B cell (primary cell): ENCODE results near the gene IFT20. TPM values are rescaled to one million over a fixed set of nuclear protein-coding genes. Genes with fewer than 3 reads are reported as not detected.

Experiments
- ATAC-seq: fragments of 200-7000 bp; cut with Tn5 transposase; one replicate; pipeline ENCODE4 v1.10.0; 2021; ENCODE audit warnings: low read depth, mild to moderate bottlenecking, moderate number of reproducible peaks, moderate library complexity
- CTCF ChIA-PET: fragments of 350-600 bp; sonication (Branson Sonifier 250); formaldehyde crosslinking; loops from one replicate; lab custom pipeline; 2021; ENCODE audit warnings: antibody characterized with exemption, inconsistent platforms; lab: Charles Lee
- POLR2A ChIA-PET: fragments of 350-600 bp; sonication (Branson Sonifier 250); formaldehyde crosslinking; loops from one replicate; lab custom pipeline; 2021; ENCODE audit warnings: antibody characterized with exemption; lab: Charles Lee
- DNase-seq: peaks from one replicate; pipeline ENCODE4 v3.0.0; 2013
- H2AFZ ChIP-seq: 2 replicates; pipeline ENCODE4 v1.6.1; 2012; ENCODE audit warnings: mild to moderate bottlenecking, low read depth, low read length; ENCODE audit not compliant: insufficient read depth, poor library complexity, severe bottlenecking
- H3K27ac ChIP-seq, 2 donors: 1 replicate in 1 of 2; 2 replicates in 1 of 2; pipeline ENCODE4 v1.5.1; 2012 to 2013; ENCODE audit warnings: low read length in 2 of 2, mild to moderate bottlenecking in 2 of 2, moderate library complexity in 1 of 2
- H3K27me3 ChIP-seq, 4 experiments: fragments of 200-600 bp in 1 of 4; sonication (generic) in 1 of 4; replicated peaks in 1 of 4; 1 replicate in 2 of 4; 2 replicates in 2 of 4; pipeline versions ENCODE4 v1.6.1 to v1.7.0; 2013 to 2016; ENCODE audit warnings: low read length in 3 of 4, mild to moderate bottlenecking in 2 of 4, mixed read lengths in 1 of 4, moderate library complexity in 1 of 4; ENCODE audit not compliant: insufficient read depth in 4 of 4, control insufficient read depth in 3 of 4; ENCODE audit errors: control extremely low read depth in 1 of 4
- H3K36me3 ChIP-seq, 2 experiments: replicated peaks in 1 of 2; 1 replicate in 1 of 2; 2 replicates in 1 of 2; pipeline versions ENCODE4 v1.6.1 to v1.7.1; 2013; ENCODE audit warnings: low read length in 1 of 2; ENCODE audit not compliant: insufficient read depth in 2 of 2, control insufficient read depth in 1 of 2; ENCODE audit errors: control extremely low read depth in 1 of 2, extremely low read depth in 1 of 2
- H3K4me1 ChIP-seq, 2 donors: fragments of 200-600 bp in 1 of 2; sonication (generic) in 1 of 2; 1 replicate in 1 of 2; 2 replicates in 1 of 2; pipeline versions ENCODE4 v1.5.1 to v1.6.1; 2013 to 2017; ENCODE audit warnings: low read length in 2 of 2; ENCODE audit not compliant: control insufficient read depth in 2 of 2, insufficient read depth in 2 of 2
- H3K4me2 ChIP-seq: replicated peaks from 2 replicates; pipeline ENCODE3; 2012; ENCODE audit warnings: mild to moderate bottlenecking, low read depth, low read length; ENCODE audit not compliant: poor library complexity, severe bottlenecking
- H3K4me3 ChIP-seq, 5 experiments: fragments of 200-600 bp in 1 of 5; sonication (generic) in 1 of 5; 1 replicate in 3 of 5; 2 replicates in 2 of 5; pipeline versions ENCODE4 v1.5.1 to v1.7.0; 2011 to 2016; ENCODE audit warnings: low read length in 4 of 5, mild to moderate bottlenecking in 4 of 5, low read depth in 2 of 5, control low read depth in 1 of 5, moderate library complexity in 1 of 5; ENCODE audit not compliant: insufficient read depth in 1 of 5; ENCODE audit errors: control extremely low read depth in 1 of 5, extremely low read depth in 1 of 5
- H3K79me2 ChIP-seq: fragments of 200-600 bp; sonication (generic); one replicate; pipeline ENCODE4 v1.6.0; 2016; ENCODE audit warnings: low read length; ENCODE audit not compliant: control insufficient read depth, insufficient read depth
- H3K9ac ChIP-seq: fragments of 200-600 bp; sonication (generic); 2 replicates; pipeline ENCODE4 v1.6.1; 2017; ENCODE audit warnings: mild to moderate bottlenecking, low read length, moderate library complexity
- H3K9me3 ChIP-seq, 3 donors: one replicate each; pipeline versions ENCODE4 v1.6.1 to v1.7.1; 2013; ENCODE audit warnings: low read length in 2 of 3; ENCODE audit not compliant: control insufficient read depth in 2 of 3, insufficient read depth in 1 of 3; ENCODE audit errors: control extremely low read depth in 1 of 3
- H4K20me1 ChIP-seq: 2 replicates; pipeline ENCODE4 v1.6.0; 2012; ENCODE audit warnings: mild to moderate bottlenecking, low read length; ENCODE audit not compliant: insufficient read depth, control insufficient read depth, poor library complexity, severe bottlenecking
- H3K27ac Mint-ChIP-seq: one replicate; pipeline ENCODE4 v1.8.0; 2021; ENCODE audit warnings: mixed read lengths
- H3K27me3 Mint-ChIP-seq: one replicate; pipeline ENCODE4 v1.8.0; 2021; ENCODE audit warnings: mixed read lengths
- H3K4me1 Mint-ChIP-seq: one replicate; pipeline ENCODE4 v1.8.0; 2021; ENCODE audit warnings: mixed read lengths
- H3K4me3 Mint-ChIP-seq: one replicate; pipeline ENCODE4 v1.8.0; 2021; ENCODE audit warnings: mixed read lengths
- H3K9me3 Mint-ChIP-seq: one replicate; pipeline ENCODE4 v1.8.0; 2022; ENCODE audit warnings: mixed read lengths; ENCODE audit not compliant: insufficient read depth
- EZH2 ChIP-seq: IDR thresholded peaks from 2 replicates; pipeline ENCODE4 v1.6.1; 2012; ENCODE audit warnings: borderline replicate concordance, low read depth, mild to moderate bottlenecking, moderate library complexity, low read length; ENCODE audit not compliant: insufficient read depth, poor library complexity, severe bottlenecking
- WGBS: methylation state at CpG from one replicate; pipeline ENCODE4 v1.1.5; 2013; ENCODE audit warnings: missing lambda C conversion rate; ENCODE audit not compliant: insufficient coverage; 5-methylcytosine and 5-hydroxymethylcytosine counted together
- intact Hi-C: fragments of 100-400 bp; cut with micrococcal nuclease; formaldehyde crosslinking; loops from one replicate; pipeline ENCODE4 v1.10.0; 2022
- polyA plus RNA-seq: library from polyadenylated mRNA; depleted of rRNA; stranded (reverse); fragments of >200 nt; gene quantifications from 2 replicates; pipeline ENCODE4 v1.2.3, GENCODE V29; 2012
- total RNA-seq, 2 donors: library from RNA; stranded (reverse); fragments of 120-200 nt in 1 of 2; gene quantifications; 1 replicate in 1 of 2; 2 replicates in 1 of 2; pipeline versions ENCODE4 v1.2.3 to v1.2.4, GENCODE V29; 2013 to 2022
- TF ChIP-seq, protein P1 (sequence below): fragments of 200-600 bp; IDR thresholded peaks from one replicate; pipeline ENCODE4 v1.8.0; 2022; ENCODE audit warnings: antibody characterized with exemption, mild to moderate bottlenecking

The IFT20 gene
- total and polyA plus RNA-seq, 2 donors (not counting 1 experiment from before 2014, with no cell fraction given): 35.9 to 52.6 TPM

DNA sequence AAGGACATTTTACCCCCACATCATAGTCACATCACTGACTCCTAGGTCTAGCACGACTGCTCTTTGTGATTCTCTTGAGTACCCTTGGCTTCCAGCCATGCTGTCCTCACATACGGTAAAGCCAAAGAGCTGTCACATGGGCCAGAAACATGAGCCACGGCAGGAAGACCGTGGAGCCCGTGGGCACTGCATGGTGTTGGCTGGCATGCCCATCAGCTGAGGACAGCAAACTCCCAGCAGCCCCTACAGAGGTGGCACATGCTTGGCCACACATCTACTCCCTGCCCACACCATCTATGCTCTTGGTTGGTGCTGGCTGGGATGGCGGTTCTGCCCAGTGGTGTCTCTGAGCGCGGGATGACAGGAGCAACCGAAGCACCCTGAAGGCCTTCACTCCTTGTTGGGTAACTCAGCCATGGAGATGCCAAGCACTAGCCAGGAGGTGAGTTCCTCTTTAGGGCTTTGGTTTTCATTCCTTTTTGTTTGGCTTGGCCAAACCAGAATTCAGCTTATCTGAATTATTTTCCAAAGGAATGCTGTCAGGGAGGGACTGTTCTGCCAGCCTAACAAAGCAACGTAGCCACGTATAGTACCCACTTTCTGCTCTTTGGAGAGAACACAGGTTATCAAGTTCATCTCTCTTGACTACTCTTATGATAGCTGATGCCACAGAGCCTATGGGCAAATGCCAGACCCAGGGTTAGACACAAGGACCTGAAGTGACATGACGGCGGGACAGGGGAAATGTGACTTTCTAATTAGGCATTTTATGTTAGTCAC lies 10.3 kb upstream of the IFT20 start:
- no peak overlapping the region for H3K4me2 ChIP-seq
- CTCF ChIA-PET: no interaction called here
- no peaks in the 10 kb centered on the region for H3K4me1 ChIP-seq
- Mint-ChIP-seq H3K9me3 (no peaks in the 10 kb centered on the region), H3K27ac (no peak overlapping the region), H3K4me1 (no peaks in the 10 kb centered on the region), H3K4me3 (no peak overlapping the region), H3K27me3 (no peaks in the 10 kb centered on the region)
- H3K4me3 ChIP-seq: no peak overlapping the region
- peaks cover 3% of the 10 kb centered on the region for H3K79me2 ChIP-seq
- H3K9me3 ChIP-seq: no peaks in the 10 kb centered on the region
- H4K20me1 ChIP-seq: no peaks in the 10 kb centered on the region
- WGBS: 89% methylated on average over 11 of the region's 13 CpGs
- peaks cover 0 to 86% of the 10 kb centered on the region in 2 experiments for H3K36me3 ChIP-seq
- DNase-seq (no peak), ATAC-seq (no peak)
- intact Hi-C loops: no loop called here
- no peak for TF ChIP-seq EZH2
- TF ChIP-seq, protein P1, sequence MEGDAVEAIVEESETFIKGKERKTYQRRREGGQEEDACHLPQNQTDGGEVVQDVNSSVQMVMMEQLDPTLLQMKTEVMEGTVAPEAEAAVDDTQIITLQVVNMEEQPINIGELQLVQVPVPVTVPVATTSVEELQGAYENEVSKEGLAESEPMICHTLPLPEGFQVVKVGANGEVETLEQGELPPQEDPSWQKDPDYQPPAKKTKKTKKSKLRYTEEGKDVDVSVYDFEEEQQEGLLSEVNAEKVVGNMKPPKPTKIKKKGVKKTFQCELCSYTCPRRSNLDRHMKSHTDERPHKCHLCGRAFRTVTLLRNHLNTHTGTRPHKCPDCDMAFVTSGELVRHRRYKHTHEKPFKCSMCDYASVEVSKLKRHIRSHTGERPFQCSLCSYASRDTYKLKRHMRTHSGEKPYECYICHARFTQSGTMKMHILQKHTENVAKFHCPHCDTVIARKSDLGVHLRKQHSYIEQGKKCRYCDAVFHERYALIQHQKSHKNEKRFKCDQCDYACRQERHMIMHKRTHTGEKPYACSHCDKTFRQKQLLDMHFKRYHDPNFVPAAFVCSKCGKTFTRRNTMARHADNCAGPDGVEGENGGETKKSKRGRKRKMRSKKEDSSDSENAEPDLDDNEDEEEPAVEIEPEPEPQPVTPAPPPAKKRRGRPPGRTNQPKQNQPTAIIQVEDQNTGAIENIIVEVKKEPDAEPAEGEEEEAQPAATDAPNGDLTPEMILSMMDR: no peak
- no peak overlapping the region for H2AFZ ChIP-seq
- H3K27ac ChIP-seq: no peak overlapping the region
- POLR2A ChIA-PET: no interaction called here
- H3K9ac ChIP-seq: no peak overlapping the region
- H3K27me3 ChIP-seq: no peaks in the 10 kb centered on the region

- Histone ChIP-seq H3K4me1 (no peaks in the 10 kb centered on the region), H3K36me3 (peaks cover 0 to 83% of the 10 kb centered on the region in 2 experiments), H3K27me3 (no peaks in the 10 kb centered on the region), H3K9ac (no peak overlapping the region), H4K20me1 (no peaks in the 10 kb centered on the region), H3K4me3 (no peak overlapping the region), H2AFZ (no peak overlapping the region), H3K27ac (no peak overlapping the region), H3K9me3 (no peaks in the 10 kb centered on the region), H3K79me2 (peaks cover 12% of the 10 kb centered on the region), H3K4me2 (no peak overlapping the region)
- intact Hi-C loops: no loop called here
- Mint-ChIP-seq H3K27ac (no peak overlapping the region), H3K27me3 (no peaks in the 10 kb centered on the region), H3K9me3 (no peaks in the 10 kb centered on the region), H3K4me3 (no peak overlapping the region), H3K4me1 (no peaks in the 10 kb centered on the region)
- no peak for ATAC-seq
- ChIA-PET POLR2A (no interaction called here), CTCF (no interaction called here)
- WGBS: over 99% methylated on average over 19 of the region's 19 CpGs
- TF ChIP-seq, protein P1: no peak
- no peak for TF ChIP-seq EZH2
- DNase-seq: no peak
Measured at GRCh38 chr17:28344435-28344901, 9.2 kb upstream of the IFT20 start.
